GM18526 (cell line): ENCODE data around the gene NDUFS6.

Experiments
- POLR2A ChIP-seq: IDR thresholded peaks from 3 replicates; pipeline ENCODE4 v1.6.1; 2011; ENCODE audit not compliant: insufficient read length; ENCODE audit errors: extremely low read depth

NDUFS6 gene

DNA sequence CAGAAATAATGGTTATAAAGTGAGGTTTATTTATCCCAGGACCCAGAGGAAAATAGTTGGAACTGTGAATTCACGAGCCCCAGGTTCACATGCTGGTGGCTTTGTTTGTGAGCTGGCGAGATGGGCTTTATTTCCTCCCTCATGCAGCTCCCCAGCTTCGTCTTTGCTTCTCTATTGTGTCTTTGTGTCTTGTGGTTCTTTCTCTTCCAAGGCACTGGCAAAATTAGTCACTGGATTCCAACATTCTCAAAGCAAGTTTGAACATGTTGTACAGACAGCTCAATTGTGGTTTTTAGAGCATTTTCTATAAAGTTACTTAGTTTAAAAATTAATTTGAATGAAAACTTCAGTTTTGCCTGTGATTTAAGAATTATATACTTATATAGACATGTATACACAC, 7.2 kb downstream of the NDUFS6 start:
- no peak for TF ChIP-seq POLR2A

DNA sequence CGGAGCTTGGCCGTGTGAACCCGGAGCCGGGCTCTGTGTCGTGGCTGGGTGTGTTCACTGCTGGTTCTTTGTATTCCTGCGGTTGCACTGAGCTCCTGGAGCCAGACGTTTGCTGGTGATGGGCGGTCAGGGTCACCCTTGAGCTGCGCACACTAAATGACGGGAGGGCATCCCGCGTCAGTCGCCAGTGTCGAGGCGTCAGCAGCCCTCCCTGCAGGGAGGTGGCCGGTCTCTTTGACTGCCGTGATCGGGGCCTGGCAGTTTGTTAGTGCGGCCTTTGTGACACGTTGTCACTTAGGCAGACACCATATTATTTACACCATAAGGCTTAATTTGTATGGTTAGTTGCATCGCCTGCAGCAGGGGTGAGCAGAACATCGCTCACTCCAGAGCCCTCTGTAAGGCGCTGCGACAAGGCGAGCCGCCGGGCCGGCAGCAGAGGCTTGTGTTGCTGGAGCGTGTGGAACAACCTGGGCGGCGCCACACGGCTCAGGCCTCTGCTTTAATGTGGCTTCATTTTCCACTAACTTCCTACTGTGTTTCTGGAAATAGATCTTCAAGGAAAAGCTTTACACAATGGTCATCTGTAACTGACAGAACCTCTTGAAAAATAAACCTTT, 8.3 kb downstream of the NDUFS6 start:
- no peak for TF ChIP-seq POLR2A

- no peak for TF ChIP-seq POLR2A
Measured at GRCh38 chr5:1810581-1811101, 9.4 kb downstream of the NDUFS6 start.

- TF ChIP-seq POLR2A, result no peak
Measured at GRCh38 chr5:1814183-1815020, 13.2 kb downstream of the NDUFS6 start.

DNA sequence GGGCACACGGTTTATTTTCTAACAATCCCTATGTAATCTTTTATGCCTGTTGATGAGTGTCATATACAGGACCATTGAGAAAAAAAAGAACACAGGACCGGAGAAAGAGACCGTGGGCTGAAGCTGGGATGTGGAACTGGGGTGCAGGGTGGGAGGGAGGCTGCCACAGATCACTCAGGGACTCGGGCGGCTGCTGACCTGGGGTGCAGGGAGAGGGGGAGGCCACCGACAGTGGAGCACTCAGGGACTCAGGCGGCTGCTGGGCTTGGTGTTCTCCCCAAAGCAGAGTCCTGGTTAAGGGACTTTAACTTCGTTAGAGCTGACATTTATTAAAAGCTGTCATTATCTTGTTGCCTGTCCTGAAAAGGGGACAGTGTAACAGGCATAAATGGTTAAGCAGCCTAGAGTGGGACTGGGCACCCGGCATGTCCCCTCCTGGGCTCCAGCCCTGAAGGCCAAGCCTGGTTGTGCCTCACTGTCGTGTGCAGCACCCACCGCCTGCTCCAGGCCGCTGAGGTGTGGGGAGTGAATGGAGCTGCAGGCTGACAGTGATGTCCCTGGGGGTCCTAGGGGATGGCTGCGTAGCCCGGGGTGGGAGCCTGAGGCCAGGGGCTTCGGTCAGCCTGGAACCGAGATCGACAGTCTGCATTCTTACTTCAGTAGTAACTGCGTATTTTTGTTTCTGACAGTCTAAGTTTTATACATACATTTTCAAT, 14.0 kb downstream of the NDUFS6 start:
- no peak for TF ChIP-seq POLR2A

DNA sequence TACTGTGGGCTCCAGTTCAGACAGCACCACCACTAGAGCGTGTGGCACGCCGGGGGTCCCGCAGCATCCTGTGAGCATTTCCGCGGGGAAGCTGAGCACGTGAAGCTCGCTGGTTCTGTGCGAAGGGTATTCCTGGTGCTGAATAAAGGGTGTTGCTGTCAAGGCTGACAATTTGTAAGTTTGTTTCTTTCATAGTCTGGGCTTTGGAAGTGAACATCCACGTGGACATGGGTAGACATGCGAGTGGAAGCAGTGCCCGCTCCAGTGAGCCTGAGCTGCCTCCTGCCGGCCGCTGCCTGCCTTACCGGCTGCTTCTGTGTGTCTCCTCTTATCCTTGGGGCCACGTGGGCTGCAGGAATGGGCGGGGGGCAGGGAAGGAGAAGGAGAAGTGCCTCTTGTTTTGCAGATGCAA, 14.7 kb downstream of the NDUFS6 start:
- TF ChIP-seq POLR2A, result no peak

DNA sequence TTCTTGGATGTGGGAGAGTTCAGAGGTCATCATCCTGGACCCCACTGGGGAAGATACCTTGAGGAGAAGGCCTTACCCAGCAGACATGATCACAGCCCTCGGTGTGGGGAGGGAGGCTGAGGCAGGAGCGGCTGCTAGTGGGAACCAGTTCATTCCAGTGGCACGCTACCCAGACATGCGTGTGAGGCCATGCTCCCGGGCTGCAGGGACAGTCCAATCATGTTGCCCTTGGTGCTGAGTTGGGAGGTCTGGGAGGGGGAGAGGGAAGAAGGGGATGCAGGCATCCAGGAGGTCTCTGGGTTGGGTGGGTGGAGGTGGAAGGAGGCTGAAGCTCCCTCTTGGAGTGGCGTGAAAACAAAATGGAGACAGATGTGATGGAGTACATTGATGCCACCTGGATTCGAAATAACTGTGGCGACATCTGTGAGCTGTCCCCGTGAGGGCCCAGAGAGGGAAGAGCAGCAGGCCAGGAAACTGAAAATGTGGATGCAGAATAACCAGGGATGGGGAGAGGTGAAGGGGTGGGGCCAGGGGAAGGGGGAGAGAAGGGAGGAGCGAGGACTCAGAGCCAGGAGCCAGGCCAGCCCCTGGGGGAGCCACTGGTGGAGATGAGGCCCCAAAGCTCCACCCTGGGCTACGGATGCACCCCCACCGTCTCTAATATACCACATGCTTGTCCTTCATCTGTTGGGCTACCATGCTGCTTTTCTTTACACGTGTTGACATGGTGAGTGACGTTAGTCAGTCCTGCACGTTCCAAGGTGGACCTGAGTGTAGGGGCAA, 16.2 kb downstream of the NDUFS6 start:
- TF ChIP-seq POLR2A, result no peak

GRCh38 chr5:1818784-1819183, 17.6 kb downstream of the NDUFS6 start:
- TF ChIP-seq POLR2A, result no peak

- TF ChIP-seq POLR2A, result no peak
Measured at GRCh38 chr5:1819458-1819857, 18.3 kb downstream of the NDUFS6 start.

DNA sequence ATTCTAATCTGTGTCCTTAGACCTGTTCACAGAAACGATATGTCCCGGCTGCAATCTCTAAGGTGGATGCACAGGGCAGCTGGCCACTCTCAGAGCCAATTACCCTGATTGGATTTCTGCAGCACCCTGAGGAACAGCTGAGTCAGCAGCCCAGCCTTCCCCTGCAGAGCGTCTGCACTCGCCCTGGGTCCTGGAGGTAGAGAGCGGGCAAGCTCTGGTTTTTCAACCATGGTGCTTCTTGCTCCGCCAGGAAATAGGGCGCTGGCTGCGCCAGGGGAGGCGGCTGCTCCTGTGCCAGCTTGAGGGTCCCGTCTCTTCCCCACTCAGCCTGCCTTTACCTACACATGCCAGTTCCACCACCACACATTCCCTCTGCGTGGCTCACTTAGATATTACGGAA, 19.2 kb downstream of the NDUFS6 start:
- no peak for TF ChIP-seq POLR2A

- TF ChIP-seq POLR2A, result no peak
Measured at GRCh38 chr5:1820926-1821325, 19.7 kb downstream of the NDUFS6 start.

GRCh38 chr5:1821862-1822261, 20.7 kb downstream of the NDUFS6 start:
- TF ChIP-seq POLR2A, result no peak

DNA sequence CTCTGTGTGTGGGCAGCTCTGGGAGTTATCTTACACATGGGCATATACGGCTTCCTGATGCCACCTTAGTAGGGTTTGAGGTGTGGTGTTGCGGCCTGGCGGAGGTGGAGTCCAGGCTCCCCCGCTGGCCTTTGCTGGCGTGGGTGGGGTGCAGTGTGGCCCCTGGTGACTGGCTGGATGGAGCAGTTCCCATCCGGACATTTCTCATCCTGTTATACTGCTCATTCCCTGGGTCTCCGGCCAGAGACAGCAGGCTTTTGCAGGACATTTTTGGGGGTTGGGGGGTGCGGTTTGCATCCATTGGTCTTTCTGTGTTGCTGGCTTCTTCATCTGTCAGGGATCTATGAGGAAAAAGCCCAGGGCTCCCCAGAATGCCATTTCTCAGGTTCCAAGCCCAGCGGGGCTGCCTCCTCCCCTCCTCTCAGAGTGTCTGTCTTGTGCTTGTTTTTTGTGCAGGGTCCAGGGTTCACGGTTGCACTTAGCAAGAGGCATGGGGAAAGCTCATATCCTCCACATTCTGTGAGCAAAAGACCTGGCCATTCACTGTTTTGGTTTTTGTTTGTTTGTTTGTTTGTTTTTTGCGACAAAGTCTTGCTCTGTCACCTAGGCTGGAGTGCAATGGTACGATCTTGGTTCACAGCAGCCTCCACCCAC, 22.3 kb downstream of the NDUFS6 start:
- no peak for TF ChIP-seq POLR2A

- no peak for TF ChIP-seq POLR2A
Measured at GRCh38 chr5:1824109-1824821, 23.1 kb downstream of the NDUFS6 start.
